Measurements from ENCODE around the gene RPAP3.

RPAP3 gene

GRCh38 chr12:47742253-47742825 lies 36.5 kb upstream of the RPAP3 start:
- peak; percentile 98 for TF ChIP-seq CTCF (conservative IDR thresholded peaks at IDR 0.05; ENCODE audit: low read depth, low read length)
- peak overlapping the region; percentile 100; the same call in 1 of the 2 replicates for H3K4me2 ChIP-seq

GRCh38 chr12:47741340-47741703 lies 35.5 kb upstream of the RPAP3 start:
- H3K27ac ChIP-seq = peak overlapping the region; percentile 74

More at GRCh38 chr12:47742253-47742825, 36.5 kb upstream of the RPAP3 start:
- no peaks in the 10 kb centered on the region for H4K20me1 ChIP-seq (ENCODE audit: insufficient read depth)
- no peaks in the 10 kb centered on the region for H3K36me3 ChIP-seq (ENCODE audit: insufficient read depth)
- H2AFZ ChIP-seq (ENCODE audit: low read depth) = no peak overlapping the region
- H3K27me3 ChIP-seq (ENCODE audit: insufficient read depth, low read depth) = no peaks in the 10 kb centered on the region
- peaks cover 58% of the 10 kb centered on the region for H3K4me1 ChIP-seq (ENCODE audit: low read depth, poor library complexity, severe bottlenecking)
- no peak overlapping the region for H3K4me3 ChIP-seq (IDR thresholded peaks at IDR 0.05; ENCODE audit: insufficient read depth, low read depth, low read length)
- H3K27ac ChIP-seq = no peak overlapping the region
- H3K9ac ChIP-seq = no peak overlapping the region
- H3K79me2 ChIP-seq (ENCODE audit: insufficient read depth, low read depth) = no peaks in the 10 kb centered on the region

GRCh38 chr12:47740606-47741339 lies 34.9 kb upstream of the RPAP3 start:
- H2AFZ ChIP-seq (ENCODE audit: low read depth) = peak overlapping the region; percentile 64

More at GRCh38 chr12:47741340-47741703, 35.5 kb upstream of the RPAP3 start:
- H2AFZ ChIP-seq (ENCODE audit: low read depth) = peak overlapping the region; percentile 64; the same call in 1 of the 2 replicates
- no peaks in the 10 kb centered on the region for H3K27me3 ChIP-seq (ENCODE audit: insufficient read depth, low read depth)
- no peak overlapping the region for H3K4me3 ChIP-seq (IDR thresholded peaks at IDR 0.05; ENCODE audit: insufficient read depth, low read depth, low read length)
- peak overlapping the region; percentile 100 for H3K4me2 ChIP-seq
- TF ChIP-seq CTCF (conservative IDR thresholded peaks at IDR 0.05; ENCODE audit: low read depth, low read length) = no peak
- peaks cover 53% of the 10 kb centered on the region for H3K4me1 ChIP-seq (ENCODE audit: low read depth, poor library complexity, severe bottlenecking)
- H4K20me1 ChIP-seq (ENCODE audit: insufficient read depth) = no peaks in the 10 kb centered on the region
- peak overlapping the region; percentile 54; the same call in 1 of the 2 replicates for H3K9ac ChIP-seq
- no peaks in the 10 kb centered on the region for H3K36me3 ChIP-seq (ENCODE audit: insufficient read depth)
- no peaks in the 10 kb centered on the region for H3K79me2 ChIP-seq (ENCODE audit: insufficient read depth, low read depth)

GRCh38 chr12:47739979-47740378 lies 34.1 kb upstream of the RPAP3 start:
- H3K4me1 ChIP-seq (ENCODE audit: low read depth, poor library complexity, severe bottlenecking) = peaks cover 53% of the 10 kb centered on the region
- H3K9ac ChIP-seq = peak overlapping the region; percentile 54; the same call in 1 of the 2 replicates
- TF ChIP-seq CTCF (conservative IDR thresholded peaks at IDR 0.05; ENCODE audit: low read depth, low read length) = no peak
- peak overlapping the region; percentile 64; the same call in 1 of the 2 replicates for H2AFZ ChIP-seq (ENCODE audit: low read depth)
- H3K79me2 ChIP-seq (ENCODE audit: insufficient read depth, low read depth) = no peaks in the 10 kb centered on the region
- H3K27me3 ChIP-seq (ENCODE audit: insufficient read depth, low read depth) = no peaks in the 10 kb centered on the region
- H4K20me1 ChIP-seq (ENCODE audit: insufficient read depth) = no peaks in the 10 kb centered on the region
- H3K4me2 ChIP-seq = peak overlapping the region; percentile 100
- H3K4me3 ChIP-seq (IDR thresholded peaks at IDR 0.05; ENCODE audit: insufficient read depth, low read depth, low read length) = no peak overlapping the region
- no peaks in the 10 kb centered on the region for H3K36me3 ChIP-seq (ENCODE audit: insufficient read depth)
- H3K27ac ChIP-seq = peak overlapping the region; percentile 74

More at GRCh38 chr12:47740606-47741339, 34.9 kb upstream of the RPAP3 start:
- H3K4me1 ChIP-seq (ENCODE audit: low read depth, poor library complexity, severe bottlenecking) = peaks cover 53% of the 10 kb centered on the region
- H4K20me1 ChIP-seq (ENCODE audit: insufficient read depth) = no peaks in the 10 kb centered on the region
- TF ChIP-seq CTCF (conservative IDR thresholded peaks at IDR 0.05; ENCODE audit: low read depth, low read length) = no peak; the same call in 1 of the 2 replicates
- H3K4me2 ChIP-seq = peak overlapping the region; percentile 100
- no peaks in the 10 kb centered on the region for H3K79me2 ChIP-seq (ENCODE audit: insufficient read depth, low read depth)
- no peak overlapping the region for H3K4me3 ChIP-seq (IDR thresholded peaks at IDR 0.05; ENCODE audit: insufficient read depth, low read depth, low read length)
- H3K27me3 ChIP-seq (ENCODE audit: insufficient read depth, low read depth) = no peaks in the 10 kb centered on the region
- H3K9ac ChIP-seq = peak overlapping the region; percentile 54; the same call in 1 of the 2 replicates
- H3K27ac ChIP-seq = peak overlapping the region; percentile 74
- H3K36me3 ChIP-seq (ENCODE audit: insufficient read depth) = no peaks in the 10 kb centered on the region
